ENCODE results near the gene IL1R1.
A peak's percentile ranks its signal among the peaks of the same experiment; 100 is the strongest.
"Not testable (repeated sequence)": the region's sequence is repeated elsewhere in the genome, so short reads cannot be mapped to it uniquely, and the experiment has no call there.

Gene IL1R1

DNA sequence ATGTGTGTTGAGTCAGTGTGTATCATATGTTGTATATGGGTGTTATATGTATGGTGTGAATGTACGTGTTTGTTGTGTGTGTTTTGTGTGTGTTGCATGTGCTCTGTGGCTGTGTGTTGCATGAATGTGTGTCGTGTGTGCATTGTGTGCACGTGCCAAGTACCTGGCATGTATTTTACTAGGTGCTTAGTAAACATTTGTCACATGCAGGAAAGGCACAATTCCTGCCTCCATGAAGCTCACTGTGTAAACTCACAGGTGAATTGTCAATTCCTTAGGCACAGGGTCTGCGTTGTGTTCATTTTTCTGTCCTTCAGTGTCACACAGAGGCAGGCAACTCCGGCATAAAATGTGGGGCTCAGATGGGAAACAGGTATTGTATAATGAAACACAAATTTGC is 22.3 kb upstream of the IL1R1 start:
- Mint-ChIP-seq H3K36me3 (ENCODE audit: low read depth) (no peaks in the 10 kb centered on the region), H3K27ac (peak overlapping the region in 2 of 3 experiments; percentile 7 to 43), H3K27me3 (ENCODE audit: low read depth) (no peaks in the 10 kb centered on the region), H3K4me1 (peaks cover 37% of the 10 kb centered on the region), H3K4me3 (no peak overlapping the region), H3K9me3 (no peaks in the 10 kb centered on the region)
- TF ChIP-seq, protein P1, sequence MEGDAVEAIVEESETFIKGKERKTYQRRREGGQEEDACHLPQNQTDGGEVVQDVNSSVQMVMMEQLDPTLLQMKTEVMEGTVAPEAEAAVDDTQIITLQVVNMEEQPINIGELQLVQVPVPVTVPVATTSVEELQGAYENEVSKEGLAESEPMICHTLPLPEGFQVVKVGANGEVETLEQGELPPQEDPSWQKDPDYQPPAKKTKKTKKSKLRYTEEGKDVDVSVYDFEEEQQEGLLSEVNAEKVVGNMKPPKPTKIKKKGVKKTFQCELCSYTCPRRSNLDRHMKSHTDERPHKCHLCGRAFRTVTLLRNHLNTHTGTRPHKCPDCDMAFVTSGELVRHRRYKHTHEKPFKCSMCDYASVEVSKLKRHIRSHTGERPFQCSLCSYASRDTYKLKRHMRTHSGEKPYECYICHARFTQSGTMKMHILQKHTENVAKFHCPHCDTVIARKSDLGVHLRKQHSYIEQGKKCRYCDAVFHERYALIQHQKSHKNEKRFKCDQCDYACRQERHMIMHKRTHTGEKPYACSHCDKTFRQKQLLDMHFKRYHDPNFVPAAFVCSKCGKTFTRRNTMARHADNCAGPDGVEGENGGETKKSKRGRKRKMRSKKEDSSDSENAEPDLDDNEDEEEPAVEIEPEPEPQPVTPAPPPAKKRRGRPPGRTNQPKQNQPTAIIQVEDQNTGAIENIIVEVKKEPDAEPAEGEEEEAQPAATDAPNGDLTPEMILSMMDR (IDR thresholded peaks at IDR 0.05; ENCODE audit: unreplicated experiment in 3 of 3): no peak

DNA sequence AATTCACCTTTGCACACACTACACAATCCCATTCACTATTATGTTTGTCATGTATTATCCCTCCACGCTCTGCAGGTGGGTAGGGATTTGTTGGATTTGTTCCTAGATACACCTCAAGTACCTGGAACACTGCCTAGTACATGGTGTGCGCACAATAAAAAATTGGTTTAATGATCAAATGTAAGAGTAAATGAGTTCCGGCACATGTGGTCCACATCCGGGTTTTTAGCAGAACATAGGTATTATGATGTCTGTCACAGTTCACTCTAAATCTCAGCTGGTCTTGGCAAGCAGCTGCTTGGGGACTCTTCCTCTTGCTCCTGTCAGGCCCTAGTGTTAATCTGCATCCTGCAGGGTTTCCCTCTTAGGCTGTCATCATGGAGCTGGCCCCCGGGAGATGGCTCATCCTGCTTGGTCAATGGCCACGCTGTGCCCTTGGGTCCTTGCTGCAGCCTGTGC is 21.8 kb upstream of the IL1R1 start:
- Mint-ChIP-seq H3K27me3 (ENCODE audit: low read depth) (no peaks in the 10 kb centered on the region), H3K4me1 (peaks cover 32% of the 10 kb centered on the region), H3K4me3 (no peak overlapping the region), H3K27ac (no peak overlapping the region), H3K9me3 (no peaks in the 10 kb centered on the region), H3K36me3 (ENCODE audit: low read depth) (no peaks in the 10 kb centered on the region)
- TF ChIP-seq, protein P1 (IDR thresholded peaks at IDR 0.05; ENCODE audit: unreplicated experiment in 3 of 3): no peak

DNA sequence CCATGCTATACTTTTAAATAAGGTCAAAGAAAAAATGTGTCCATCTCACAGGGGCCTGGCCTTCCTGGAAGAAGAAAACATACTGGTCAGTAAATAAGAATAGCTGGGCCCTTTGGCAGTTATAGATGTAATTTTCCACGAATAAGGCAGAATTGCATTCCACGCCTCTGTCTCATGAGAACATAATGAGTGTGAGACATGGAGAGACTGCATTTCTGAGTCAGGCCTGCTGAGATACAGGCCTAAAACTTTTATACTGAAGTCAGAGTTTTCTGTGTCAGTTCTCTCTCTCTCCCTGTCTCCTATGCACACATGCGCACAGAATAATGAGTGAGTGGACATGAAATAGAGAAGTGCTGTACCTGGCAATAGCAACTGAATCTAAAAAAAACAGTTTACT is 20.4 kb upstream of the IL1R1 start:
- H3K27ac Mint-ChIP-seq: peak overlapping the region; percentile 51 to 90 (median 86)
- H3K36me3 Mint-ChIP-seq (ENCODE audit: low read depth): no peaks in the 10 kb centered on the region
- H3K9me3 Mint-ChIP-seq: peaks cover 2% of the 10 kb centered on the region
- no peak overlapping the region for H3K4me3 Mint-ChIP-seq
- H3K4me1 Mint-ChIP-seq: peaks cover 24% of the 10 kb centered on the region
- TF ChIP-seq, protein P1 (IDR thresholded peaks at IDR 0.05; ENCODE audit: unreplicated experiment in 3 of 3): no peak
- H3K27me3 Mint-ChIP-seq (ENCODE audit: low read depth): no peaks in the 10 kb centered on the region

DNA sequence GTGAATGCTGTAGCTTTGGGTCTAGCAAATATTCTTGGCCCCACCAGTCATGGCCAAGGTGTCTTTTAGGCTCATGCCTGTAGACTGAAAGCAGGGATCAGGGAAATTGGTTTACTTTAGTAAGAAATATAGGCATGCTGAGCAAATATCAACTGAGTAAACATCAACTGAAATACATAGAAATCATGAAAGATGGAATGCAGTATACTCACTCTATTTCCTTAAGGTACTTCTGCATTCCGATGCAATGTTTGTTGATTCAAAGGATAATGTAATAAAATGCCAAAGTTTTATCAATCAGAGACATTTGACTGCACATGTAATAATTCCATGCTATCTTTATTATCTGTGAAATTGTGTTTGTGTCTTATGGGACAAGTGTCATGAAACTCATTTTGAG is 19.6 kb upstream of the IL1R1 start:
- H3K4me1 Mint-ChIP-seq: peaks cover 18% of the 10 kb centered on the region

DNA sequence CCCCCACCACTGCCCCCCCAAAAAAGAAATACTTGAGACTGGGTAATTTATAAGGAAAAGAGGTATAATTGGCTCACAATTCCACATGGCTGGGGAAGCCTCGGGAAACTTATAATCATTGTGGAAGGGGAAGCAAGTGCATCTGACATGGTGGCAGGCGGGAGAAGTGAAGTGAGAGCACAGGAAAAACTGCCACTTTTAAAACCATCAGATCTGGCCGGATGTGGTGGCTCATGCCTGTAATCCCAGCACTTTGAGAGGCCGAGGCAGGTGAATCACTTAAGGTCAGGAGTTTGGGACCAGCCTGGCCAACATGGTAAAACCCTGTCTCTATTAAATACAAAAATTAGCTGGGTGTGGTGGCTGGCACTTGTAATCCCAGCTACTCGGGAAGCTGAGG is 18.1 kb upstream of the IL1R1 start:
- not testable (repeated sequence) for H3K4me3 Mint-ChIP-seq

More for the DNA sequence above, 19.6 kb upstream of the IL1R1 start:
- TF ChIP-seq, protein P1 (IDR thresholded peaks at IDR 0.05; ENCODE audit: unreplicated experiment in 3 of 3): no peak
- Mint-ChIP-seq H3K9me3 (peaks cover 2% of the 10 kb centered on the region), H3K4me3 (no peak overlapping the region), H3K27ac (peak overlapping the region in 2 of 3 experiments; percentile 51 to 90), H3K36me3 (ENCODE audit: low read depth) (no peaks in the 10 kb centered on the region), H3K27me3 (ENCODE audit: low read depth) (no peaks in the 10 kb centered on the region)

DNA sequence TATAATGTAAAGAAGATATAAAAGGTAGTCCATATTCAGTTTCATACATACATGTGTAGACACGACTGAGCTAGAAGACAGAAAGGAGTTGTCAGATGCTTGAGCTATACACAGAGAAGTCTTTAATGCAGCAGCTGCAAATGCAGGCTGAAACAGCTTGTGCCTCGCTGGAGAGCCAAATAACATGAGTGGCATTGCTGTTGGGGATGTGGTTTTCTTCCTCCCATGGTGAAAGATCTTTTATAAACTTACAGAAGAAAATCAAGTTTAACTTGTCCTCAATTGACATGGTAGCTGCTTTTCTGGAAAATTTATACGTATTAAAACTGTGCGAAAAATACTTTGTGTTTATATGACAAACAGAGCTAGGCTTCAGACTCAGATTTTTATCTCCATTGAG is 16.4 kb upstream of the IL1R1 start:
- H3K27me3 Mint-ChIP-seq (ENCODE audit: low read depth): no peaks in the 10 kb centered on the region
- H3K36me3 Mint-ChIP-seq (ENCODE audit: low read depth): peaks cover under 1% of the 10 kb centered on the region
- peaks cover 6% of the 10 kb centered on the region for H3K9me3 Mint-ChIP-seq
- peaks cover 13% of the 10 kb centered on the region for H3K4me1 Mint-ChIP-seq
- TF ChIP-seq, protein P1 (IDR thresholded peaks at IDR 0.05; ENCODE audit: unreplicated experiment in 3 of 3): no peak
- H3K4me3 Mint-ChIP-seq: no peak overlapping the region
- no peak overlapping the region for H3K27ac Mint-ChIP-seq

More for the DNA sequence above, 18.1 kb upstream of the IL1R1 start:
- not testable (repeated sequence) for H3K27me3 Mint-ChIP-seq (ENCODE audit: low read depth); H3K27ac Mint-ChIP-seq; H3K9me3 Mint-ChIP-seq; H3K36me3 Mint-ChIP-seq (ENCODE audit: low read depth)
- peaks cover 14% of the 10 kb centered on the region for H3K4me1 Mint-ChIP-seq

Data from nephron (organoid).